ENCODE results near the gene ZBTB44.

DNA sequence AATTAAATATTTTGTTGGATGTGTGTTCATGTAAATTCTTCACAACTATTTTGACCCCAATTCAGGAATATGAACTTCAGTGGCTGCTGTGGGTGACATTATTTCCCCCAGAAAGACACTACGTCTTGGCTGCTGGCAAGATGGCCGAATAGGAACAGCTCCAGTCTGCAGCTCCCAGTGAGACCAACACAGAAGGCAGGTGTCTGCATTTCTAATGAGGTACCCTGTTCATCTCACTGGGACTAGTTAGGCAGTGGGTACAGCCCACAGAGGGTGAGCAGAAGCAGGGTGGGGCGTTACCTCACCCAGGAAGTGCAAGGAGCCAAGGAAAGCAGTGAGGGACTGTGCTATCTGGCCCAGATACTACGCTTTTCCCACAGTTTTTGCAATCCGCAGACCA, 65.3 kb downstream of the ZBTB44 start:
- no peak for TF ChIP-seq EZH2 (IDR thresholded peaks at IDR 0.05)
- no peak for TF ChIP-seq POLR2AphosphoS5 (IDR thresholded peaks at IDR 0.05; ENCODE audit: borderline replicate concordance, low read depth, low read length)
